HEK293 (cell line): ENCODE results near the gene CHST14.

ENCODE experiments used
- OVOL3 ChIP-seq: fragments of 450-650 bp; formaldehyde crosslinking; IDR thresholded peaks from 2 replicates; pipeline ENCODE4 v1.5.1; 2016; ENCODE audit warnings: missing biosample characterization, missing genetic modification characterization
- TF ChIP-seq, protein P1 (sequence below): fragments of 450-650 bp; formaldehyde crosslinking; IDR thresholded peaks from 2 replicates; pipeline ENCODE4 v1.5.1; 2016; ENCODE audit warnings: missing biosample characterization, missing genetic modification characterization
- TF ChIP-seq, protein P2 (sequence below): fragments of 450-650 bp; formaldehyde crosslinking; conservative IDR thresholded peaks from 2 replicates; pipeline ENCODE4 v1.5.1; 2016; ENCODE audit warnings: low read depth, missing biosample characterization, missing genetic modification characterization
- TF ChIP-seq, protein P3 (sequence below): fragments of 450-650 bp; formaldehyde crosslinking; IDR thresholded peaks from 2 replicates; pipeline ENCODE4 v1.5.1; 2017; ENCODE audit warnings: missing biosample characterization, mild to moderate bottlenecking, missing genetic modification characterization, moderate library complexity

DNA sequence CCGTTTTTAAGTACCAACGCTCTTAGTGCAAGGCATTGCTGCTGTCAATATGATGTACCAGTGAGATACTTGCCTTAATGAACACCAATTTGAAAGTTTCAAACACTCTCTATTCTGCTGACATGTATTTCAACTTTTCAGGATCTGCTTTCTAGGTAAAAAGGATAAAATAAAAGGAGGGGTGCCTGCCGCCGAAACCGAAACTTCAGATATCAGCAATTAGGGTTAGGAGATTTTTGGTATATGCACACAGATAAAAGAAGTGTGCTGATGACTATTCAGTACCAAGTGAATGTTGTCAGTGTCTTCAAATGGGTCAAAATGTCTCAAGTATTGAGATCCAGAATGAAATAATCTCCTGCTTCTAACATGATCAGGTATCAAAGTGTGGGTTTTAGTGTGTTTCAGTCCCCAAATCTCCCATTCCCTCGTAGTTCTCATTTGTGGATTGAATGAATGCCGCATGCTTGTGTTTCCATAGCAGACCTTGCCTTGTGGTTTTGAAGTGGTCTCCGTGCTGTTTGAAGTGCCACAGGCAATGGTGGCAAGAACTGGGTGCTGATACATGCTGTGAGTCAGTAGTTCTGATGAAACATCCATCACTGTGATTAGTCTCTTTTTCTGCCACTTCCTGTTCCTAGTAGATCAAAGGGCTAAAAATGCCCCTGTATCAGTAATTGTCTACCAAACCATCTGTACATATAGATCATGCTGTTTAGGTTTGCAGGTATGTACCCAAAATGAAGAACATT, 22.5 kb downstream of the CHST14 start:
- TF ChIP-seq, protein P1, sequence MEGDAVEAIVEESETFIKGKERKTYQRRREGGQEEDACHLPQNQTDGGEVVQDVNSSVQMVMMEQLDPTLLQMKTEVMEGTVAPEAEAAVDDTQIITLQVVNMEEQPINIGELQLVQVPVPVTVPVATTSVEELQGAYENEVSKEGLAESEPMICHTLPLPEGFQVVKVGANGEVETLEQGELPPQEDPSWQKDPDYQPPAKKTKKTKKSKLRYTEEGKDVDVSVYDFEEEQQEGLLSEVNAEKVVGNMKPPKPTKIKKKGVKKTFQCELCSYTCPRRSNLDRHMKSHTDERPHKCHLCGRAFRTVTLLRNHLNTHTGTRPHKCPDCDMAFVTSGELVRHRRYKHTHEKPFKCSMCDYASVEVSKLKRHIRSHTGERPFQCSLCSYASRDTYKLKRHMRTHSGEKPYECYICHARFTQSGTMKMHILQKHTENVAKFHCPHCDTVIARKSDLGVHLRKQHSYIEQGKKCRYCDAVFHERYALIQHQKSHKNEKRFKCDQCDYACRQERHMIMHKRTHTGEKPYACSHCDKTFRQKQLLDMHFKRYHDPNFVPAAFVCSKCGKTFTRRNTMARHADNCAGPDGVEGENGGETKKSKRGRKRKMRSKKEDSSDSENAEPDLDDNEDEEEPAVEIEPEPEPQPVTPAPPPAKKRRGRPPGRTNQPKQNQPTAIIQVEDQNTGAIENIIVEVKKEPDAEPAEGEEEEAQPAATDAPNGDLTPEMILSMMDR (tag by site-specific recombination) = no peak
- TF ChIP-seq, protein P2, sequence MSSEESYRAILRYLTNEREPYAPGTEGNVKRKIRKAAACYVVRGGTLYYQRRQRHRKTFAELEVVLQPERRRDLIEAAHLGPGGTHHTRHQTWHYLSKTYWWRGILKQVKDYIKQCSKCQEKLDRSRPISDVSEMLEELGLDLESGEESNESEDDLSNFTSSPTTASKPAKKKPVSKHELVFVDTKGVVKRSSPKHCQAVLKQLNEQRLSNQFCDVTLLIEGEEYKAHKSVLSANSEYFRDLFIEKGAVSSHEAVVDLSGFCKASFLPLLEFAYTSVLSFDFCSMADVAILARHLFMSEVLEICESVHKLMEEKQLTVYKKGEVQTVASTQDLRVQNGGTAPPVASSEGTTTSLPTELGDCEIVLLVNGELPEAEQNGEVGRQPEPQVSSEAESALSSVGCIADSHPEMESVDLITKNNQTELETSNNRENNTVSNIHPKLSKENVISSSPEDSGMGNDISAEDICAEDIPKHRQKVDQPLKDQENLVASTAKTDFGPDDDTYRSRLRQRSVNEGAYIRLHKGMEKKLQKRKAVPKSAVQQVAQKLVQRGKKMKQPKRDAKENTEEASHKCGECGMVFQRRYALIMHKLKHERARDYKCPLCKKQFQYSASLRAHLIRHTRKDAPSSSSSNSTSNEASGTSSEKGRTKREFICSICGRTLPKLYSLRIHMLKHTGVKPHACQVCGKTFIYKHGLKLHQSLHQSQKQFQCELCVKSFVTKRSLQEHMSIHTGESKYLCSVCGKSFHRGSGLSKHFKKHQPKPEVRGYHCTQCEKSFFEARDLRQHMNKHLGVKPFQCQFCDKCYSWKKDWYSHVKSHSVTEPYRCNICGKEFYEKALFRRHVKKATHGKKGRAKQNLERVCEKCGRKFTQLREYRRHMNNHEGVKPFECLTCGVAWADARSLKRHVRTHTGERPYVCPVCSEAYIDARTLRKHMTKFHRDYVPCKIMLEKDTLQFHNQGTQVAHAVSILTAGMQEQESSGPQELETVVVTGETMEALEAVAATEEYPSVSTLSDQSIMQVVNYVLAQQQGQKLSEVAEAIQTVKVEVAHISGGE (tag by site-specific recombination) = no peak
- TF ChIP-seq, protein P3, sequence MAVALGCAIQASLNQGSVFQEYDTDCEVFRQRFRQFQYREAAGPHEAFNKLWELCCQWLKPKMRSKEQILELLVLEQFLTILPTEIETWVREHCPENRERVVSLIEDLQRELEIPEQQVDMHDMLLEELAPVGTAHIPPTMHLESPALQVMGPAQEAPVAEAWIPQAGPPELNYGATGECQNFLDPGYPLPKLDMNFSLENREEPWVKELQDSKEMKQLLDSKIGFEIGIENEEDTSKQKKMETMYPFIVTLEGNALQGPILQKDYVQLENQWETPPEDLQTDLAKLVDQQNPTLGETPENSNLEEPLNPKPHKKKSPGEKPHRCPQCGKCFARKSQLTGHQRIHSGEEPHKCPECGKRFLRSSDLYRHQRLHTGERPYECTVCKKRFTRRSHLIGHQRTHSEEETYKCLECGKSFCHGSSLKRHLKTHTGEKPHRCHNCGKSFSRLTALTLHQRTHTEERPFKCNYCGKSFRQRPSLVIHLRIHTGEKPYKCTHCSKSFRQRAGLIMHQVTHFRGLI = no peak
- TF ChIP-seq OVOL3 (tag by site-specific recombination) = no peak
